H9 (cell line): ENCODE data around the gene RETSAT. TPM values are rescaled to one million over a fixed set of nuclear protein-coding genes. Genes with fewer than 3 reads are reported as not detected.

ENCODE experiments used
- DNase-seq: peaks from one replicate; pipeline ENCODE4 v3.0.0-alpha.2; 2017
- H2AFZ ChIP-seq: one replicate; pipeline ENCODE4 v1.6.1; 2013; ENCODE audit warnings: mild to moderate bottlenecking, low read length, control low read depth, moderate library complexity
- H2AK5ac ChIP-seq: 2 replicates; pipeline ENCODE4 v1.6.1; 2013; ENCODE audit warnings: low read length, control low read depth, mixed read lengths; ENCODE audit not compliant: insufficient read length
- H2BK120ac ChIP-seq: one replicate; pipeline ENCODE4 v1.6.1; 2013; ENCODE audit warnings: low read depth, mild to moderate bottlenecking, low read length, control low read depth, inconsistent platforms; ENCODE audit not compliant: poor library complexity, severe bottlenecking
- H2BK12ac ChIP-seq: 2 replicates; pipeline ENCODE4 v1.6.1; 2013; ENCODE audit warnings: low read length, control low read depth, mixed read lengths, low read depth; ENCODE audit not compliant: insufficient read length
- H2BK15ac ChIP-seq: 2 replicates; pipeline ENCODE4 v1.6.1; 2013; ENCODE audit warnings: low read depth, low read length, control low read depth
- H2BK20ac ChIP-seq: one replicate; pipeline ENCODE4 v1.6.1; 2013; ENCODE audit warnings: low read depth, mild to moderate bottlenecking, low read length, control low read depth, inconsistent platforms; ENCODE audit not compliant: poor library complexity, severe bottlenecking
- H2BK5ac ChIP-seq: 2 replicates; pipeline ENCODE4 v1.6.1; 2013; ENCODE audit warnings: low read length, control low read depth, mixed read lengths; ENCODE audit not compliant: insufficient read length
- H3K14ac ChIP-seq: 2 replicates; pipeline ENCODE4 v1.6.1; 2013; ENCODE audit warnings: low read length, control low read depth; ENCODE audit not compliant: insufficient read depth
- H3K18ac ChIP-seq: 2 replicates; pipeline ENCODE4 v1.6.1; 2013; ENCODE audit warnings: low read depth, mild to moderate bottlenecking, mixed read lengths, low read length, control low read depth; ENCODE audit not compliant: insufficient read length
- H3K23ac ChIP-seq: 2 replicates; pipeline ENCODE4 v1.6.1; 2013; ENCODE audit warnings: low read length, control low read depth, mixed read lengths, low read depth; ENCODE audit not compliant: insufficient read length
- H3K23me2 ChIP-seq: 2 replicates; pipeline ENCODE4 v1.6.1; 2013; ENCODE audit warnings: low read depth, mild to moderate bottlenecking, mixed read lengths, low read length, control low read depth; ENCODE audit not compliant: insufficient read length, poor library complexity, severe bottlenecking
- H3K27ac ChIP-seq: 2 replicates; pipeline ENCODE4 v1.5.1; 2013; ENCODE audit warnings: low read length, control low read depth, mixed read lengths, low read depth; ENCODE audit not compliant: insufficient read length
- H3K27me3 ChIP-seq: 2 replicates; pipeline ENCODE4 v1.6.1; 2013; ENCODE audit warnings: low read length, control low read depth, inconsistent platforms; ENCODE audit not compliant: insufficient read depth
- H3K4ac ChIP-seq: 2 replicates; pipeline ENCODE4 v1.6.1; 2013; ENCODE audit warnings: low read depth, mild to moderate bottlenecking, control low read depth, inconsistent platforms, low read length, moderate library complexity
- H3K4me1 ChIP-seq: 2 replicates; pipeline ENCODE4 v1.6.1; 2013; ENCODE audit warnings: low read length, control low read depth, inconsistent platforms; ENCODE audit not compliant: insufficient read depth
- H3K4me2 ChIP-seq: 2 replicates; pipeline ENCODE4 v1.6.1; 2013; ENCODE audit warnings: low read length, control low read depth, mixed read lengths; ENCODE audit not compliant: insufficient read length, insufficient read depth
- H3K56ac ChIP-seq: 2 replicates; pipeline ENCODE4 v1.6.1; 2013; ENCODE audit warnings: low read depth, mild to moderate bottlenecking, mixed read lengths, low read length, control low read depth; ENCODE audit not compliant: insufficient read length
- H3K79me1 ChIP-seq: 2 replicates; pipeline ENCODE4 v1.6.1; 2013; ENCODE audit warnings: low read depth, mild to moderate bottlenecking, moderate library complexity, low read length, control low read depth, inconsistent platforms; ENCODE audit not compliant: insufficient read depth, poor library complexity, severe bottlenecking
- H3K79me2 ChIP-seq: 2 replicates; pipeline ENCODE4 v1.6.1; 2013; ENCODE audit warnings: low read length, control low read depth, inconsistent platforms; ENCODE audit not compliant: insufficient read depth
- H3K9ac ChIP-seq: 2 replicates; pipeline ENCODE4 v1.6.1; 2013; ENCODE audit warnings: low read length, control low read depth, mixed read lengths; ENCODE audit not compliant: insufficient read length; ENCODE audit errors: extremely low read depth
- H3K9me3 ChIP-seq: one replicate; pipeline ENCODE4 v1.6.1; 2013; ENCODE audit warnings: low read depth, low read length, inconsistent platforms; ENCODE audit not compliant: control insufficient read depth
- H3T11ph ChIP-seq: one replicate; pipeline ENCODE4 v1.6.1; 2013; ENCODE audit warnings: mild to moderate bottlenecking, low read length, control low read depth, inconsistent platforms
- H4K20me1 ChIP-seq: one replicate; pipeline ENCODE4 v1.6.1; 2013; ENCODE audit not compliant: control insufficient read depth, insufficient read length, insufficient read depth
- H4K5ac ChIP-seq: 2 replicates; pipeline ENCODE4 v1.6.1; 2013; ENCODE audit warnings: low read depth, mild to moderate bottlenecking, mixed read lengths, low read length, control low read depth; ENCODE audit not compliant: insufficient read length
- H4K8ac ChIP-seq: replicated peaks from 2 replicates; pipeline ENCODE4 v1.6.1; 2013; ENCODE audit warnings: low read length, control low read depth, mixed read lengths, low read depth; ENCODE audit not compliant: insufficient read length
- H4K91ac ChIP-seq: 2 replicates; pipeline ENCODE4 v1.6.1; 2013; ENCODE audit warnings: low read depth, mild to moderate bottlenecking, moderate library complexity, mixed read lengths, low read length, control low read depth; ENCODE audit not compliant: insufficient read length
- H3K27ac Mint-ChIP-seq, 3 experiments: 2 replicates in 2 of 3; 3 replicates in 1 of 3; pipeline ENCODE4 v1.8.0; 2020 to 2021; ENCODE audit warnings: mixed read lengths in 3 of 3, mild to moderate bottlenecking in 1 of 3, moderate library complexity in 1 of 3
- H3K27me3 Mint-ChIP-seq: 2 replicates; pipeline ENCODE4 v1.8.0; 2021; ENCODE audit warnings: low read depth, mild to moderate bottlenecking, moderate library complexity, mixed read lengths
- H3K36me3 Mint-ChIP-seq, 3 experiments: 2 replicates in 2 of 3; 3 replicates in 1 of 3; pipeline ENCODE4 v1.8.0; 2020 to 2021; ENCODE audit warnings: low read depth in 3 of 3, mixed read lengths in 3 of 3; ENCODE audit not compliant: insufficient read depth in 1 of 3
- H3K4me1 Mint-ChIP-seq, 2 experiments: 2 replicates each; pipeline ENCODE4 v1.8.0; 2020; ENCODE audit warnings: mixed read lengths in 2 of 2
- H3K4me3 Mint-ChIP-seq, 2 experiments: 2 replicates in 1 of 2; 3 replicates in 1 of 2; pipeline ENCODE4 v1.8.0; 2020 to 2021; ENCODE audit warnings: mild to moderate bottlenecking in 2 of 2, mixed read lengths in 2 of 2, moderate library complexity in 1 of 2
- H3K9me3 Mint-ChIP-seq, 2 experiments: 2 replicates in 1 of 2; 3 replicates in 1 of 2; pipeline ENCODE4 v1.8.0; 2020; ENCODE audit warnings: mild to moderate bottlenecking in 2 of 2, mixed read lengths in 2 of 2, moderate library complexity in 1 of 2
- WGBS: extraction: QIAGEN DNeasy Blood & Tissue Kit; methylation state at CpG from one replicate; pipeline ENCODE4 v1.1.7; 2013; ENCODE audit warnings: missing lambda C conversion rate, low lambda C conversion rate, mixed read lengths; ENCODE audit not compliant: insufficient read length; ENCODE audit errors: extremely low coverage; 5-methylcytosine and 5-hydroxymethylcytosine counted together
- total RNA-seq: library from RNA; stranded (reverse); gene quantifications from 2 replicates; pipeline ENCODE4 v1.2.1, GENCODE V29; 2021
- TF ChIP-seq, protein P1 (sequence below): fragments of 200-600 bp; sonication (generic); conservative IDR thresholded peaks from 3 replicates; pipeline ENCODE4 v1.8.0; 2021; ENCODE audit warnings: antibody characterized with exemption, mild to moderate bottlenecking

RETSAT gene
- total RNA-seq, 1 experiment from 2014 or later, result 16.7 TPM

GRCh38 chr2:85309699-85310321 lies 44.5 kb downstream of the RETSAT start:
- Mint-ChIP-seq H3K36me3 (peaks cover 31 to 56% (median 50%) of the 10 kb centered on the region in 3 experiments), H3K4me3 (no peak overlapping the region; a peak in 1 of 5 replicates), H3K27me3 (no peaks in the 10 kb centered on the region), H3K4me1 (peaks cover 14 to 16% of the 10 kb centered on the region in 2 experiments), H3K9me3 (no peaks in the 10 kb centered on the region), H3K27ac (peak overlapping the region; percentile 77 to 86 (median 80))
- Histone ChIP-seq H2BK5ac (no peak overlapping the region), H3K23me2 (no peaks in the 10 kb centered on the region), H3T11ph (no peak overlapping the region), H3K23ac (no peak overlapping the region), H3K9me3 (no peaks in the 10 kb centered on the region), H3K79me2 (no peaks in the 10 kb centered on the region), H3K27ac (no peak overlapping the region), H3K4me1 (peaks cover 6% of the 10 kb centered on the region; the same call in 1 of the 2 replicates), H3K56ac (no peak overlapping the region), H2AFZ (no peak overlapping the region), H4K20me1 (no peaks in the 10 kb centered on the region), H4K5ac (no peak overlapping the region), H3K79me1 (no peaks in the 10 kb centered on the region), H3K18ac (no peak overlapping the region), H2BK12ac (no peak overlapping the region), H3K4me2 (no peak overlapping the region), H2BK15ac (no peak overlapping the region), H3K9ac (no peak overlapping the region), H4K8ac (no peak overlapping the region), H2BK120ac (no peak overlapping the region), H4K91ac (no peak overlapping the region), H2AK5ac (no peak overlapping the region), H2BK20ac (no peak overlapping the region), H3K14ac (no peak overlapping the region), H3K27me3 (no peaks in the 10 kb centered on the region), H3K4ac (no peak overlapping the region)
- TF ChIP-seq, protein P1, sequence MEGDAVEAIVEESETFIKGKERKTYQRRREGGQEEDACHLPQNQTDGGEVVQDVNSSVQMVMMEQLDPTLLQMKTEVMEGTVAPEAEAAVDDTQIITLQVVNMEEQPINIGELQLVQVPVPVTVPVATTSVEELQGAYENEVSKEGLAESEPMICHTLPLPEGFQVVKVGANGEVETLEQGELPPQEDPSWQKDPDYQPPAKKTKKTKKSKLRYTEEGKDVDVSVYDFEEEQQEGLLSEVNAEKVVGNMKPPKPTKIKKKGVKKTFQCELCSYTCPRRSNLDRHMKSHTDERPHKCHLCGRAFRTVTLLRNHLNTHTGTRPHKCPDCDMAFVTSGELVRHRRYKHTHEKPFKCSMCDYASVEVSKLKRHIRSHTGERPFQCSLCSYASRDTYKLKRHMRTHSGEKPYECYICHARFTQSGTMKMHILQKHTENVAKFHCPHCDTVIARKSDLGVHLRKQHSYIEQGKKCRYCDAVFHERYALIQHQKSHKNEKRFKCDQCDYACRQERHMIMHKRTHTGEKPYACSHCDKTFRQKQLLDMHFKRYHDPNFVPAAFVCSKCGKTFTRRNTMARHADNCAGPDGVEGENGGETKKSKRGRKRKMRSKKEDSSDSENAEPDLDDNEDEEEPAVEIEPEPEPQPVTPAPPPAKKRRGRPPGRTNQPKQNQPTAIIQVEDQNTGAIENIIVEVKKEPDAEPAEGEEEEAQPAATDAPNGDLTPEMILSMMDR, result no peak
- DNase-seq, result no peak
- WGBS, result no CpG with 5 or more reads among the region's 19 CpGs
